HL-60 (cell line): ENCODE results near the gene KRTAP5-3.

Experiments used
- DNase-seq, 2 experiments: peaks; one replicate each; pipeline ENCODE4 v3.0.0-alpha.2; 2010 to 2020; ENCODE audit warnings: low read depth in 1 of 2, low spot score in 1 of 2
- H3K27ac ChIP-seq: fragments of 250-450 bp; sonication (Bioruptor Pico); replicated peaks from 2 replicates; pipeline ENCODE4 v1.5.1; 2020; ENCODE audit warnings: mild to moderate bottlenecking, moderate library complexity
- H3K27me3 ChIP-seq: fragments of 250-450 bp; sonication (Bioruptor Pico); 2 replicates; pipeline ENCODE4 v1.5.1; 2021; ENCODE audit warnings: mild to moderate bottlenecking, moderate library complexity; ENCODE audit not compliant: insufficient read depth, poor library complexity, severe bottlenecking
- H3K4me3 ChIP-seq: replicated peaks from 2 replicates; pipeline ENCODE4 v1.5.1; 2011; ENCODE audit warnings: mild to moderate bottlenecking, control low read depth, low read length; ENCODE audit not compliant: insufficient read depth
- GABPA ChIP-seq: IDR thresholded peaks from 2 replicates; pipeline ENCODE4 v1.6.1; 2012; ENCODE audit warnings: low read depth
- POLR2AphosphoS5 ChIP-seq: IDR thresholded peaks from 2 replicates; pipeline ENCODE4 v1.6.1; 2012; ENCODE audit warnings: low read depth
- SPI1 ChIP-seq: IDR thresholded peaks from 2 replicates; pipeline ENCODE4 v1.6.1; 2012; ENCODE audit warnings: low read depth, mild to moderate bottlenecking, borderline replicate concordance
- TF ChIP-seq, protein P1 (sequence below): IDR thresholded peaks from 2 replicates; pipeline ENCODE4 v1.6.1; 2012; ENCODE audit warnings: low read depth; ENCODE audit not compliant: insufficient replicate concordance
- TF ChIP-seq, protein P2 (sequence below): IDR thresholded peaks from one replicate; pipeline ENCODE4 v1.5.1; 2011; ENCODE audit warnings: low read length, control low read depth, inconsistent platforms; ENCODE audit not compliant: insufficient read depth

Gene KRTAP5-3

DNA sequence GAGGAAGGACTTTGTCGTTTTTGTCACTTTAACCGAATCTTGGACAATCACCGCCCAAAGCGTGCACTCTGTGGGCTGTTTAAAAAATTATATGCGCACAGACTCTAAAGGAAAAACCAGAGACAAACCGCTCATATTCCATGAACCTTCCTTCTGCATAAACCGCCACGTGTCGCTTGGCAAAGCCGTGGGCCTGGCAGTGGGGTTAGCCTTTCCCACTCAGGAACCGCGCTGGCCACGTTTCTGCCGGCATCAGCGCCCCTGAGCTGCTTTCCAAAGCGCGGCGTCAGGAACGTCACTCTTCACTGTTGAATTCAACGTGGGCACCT, 44.1 kb upstream of the KRTAP5-3 start:
- no peak for DNase-seq
- H3K27me3 ChIP-seq, result peaks cover 27% of the 10 kb centered on the region
- no peak for TF ChIP-seq GABPA
- TF ChIP-seq SPI1, result no peak
- TF ChIP-seq, protein P1, sequence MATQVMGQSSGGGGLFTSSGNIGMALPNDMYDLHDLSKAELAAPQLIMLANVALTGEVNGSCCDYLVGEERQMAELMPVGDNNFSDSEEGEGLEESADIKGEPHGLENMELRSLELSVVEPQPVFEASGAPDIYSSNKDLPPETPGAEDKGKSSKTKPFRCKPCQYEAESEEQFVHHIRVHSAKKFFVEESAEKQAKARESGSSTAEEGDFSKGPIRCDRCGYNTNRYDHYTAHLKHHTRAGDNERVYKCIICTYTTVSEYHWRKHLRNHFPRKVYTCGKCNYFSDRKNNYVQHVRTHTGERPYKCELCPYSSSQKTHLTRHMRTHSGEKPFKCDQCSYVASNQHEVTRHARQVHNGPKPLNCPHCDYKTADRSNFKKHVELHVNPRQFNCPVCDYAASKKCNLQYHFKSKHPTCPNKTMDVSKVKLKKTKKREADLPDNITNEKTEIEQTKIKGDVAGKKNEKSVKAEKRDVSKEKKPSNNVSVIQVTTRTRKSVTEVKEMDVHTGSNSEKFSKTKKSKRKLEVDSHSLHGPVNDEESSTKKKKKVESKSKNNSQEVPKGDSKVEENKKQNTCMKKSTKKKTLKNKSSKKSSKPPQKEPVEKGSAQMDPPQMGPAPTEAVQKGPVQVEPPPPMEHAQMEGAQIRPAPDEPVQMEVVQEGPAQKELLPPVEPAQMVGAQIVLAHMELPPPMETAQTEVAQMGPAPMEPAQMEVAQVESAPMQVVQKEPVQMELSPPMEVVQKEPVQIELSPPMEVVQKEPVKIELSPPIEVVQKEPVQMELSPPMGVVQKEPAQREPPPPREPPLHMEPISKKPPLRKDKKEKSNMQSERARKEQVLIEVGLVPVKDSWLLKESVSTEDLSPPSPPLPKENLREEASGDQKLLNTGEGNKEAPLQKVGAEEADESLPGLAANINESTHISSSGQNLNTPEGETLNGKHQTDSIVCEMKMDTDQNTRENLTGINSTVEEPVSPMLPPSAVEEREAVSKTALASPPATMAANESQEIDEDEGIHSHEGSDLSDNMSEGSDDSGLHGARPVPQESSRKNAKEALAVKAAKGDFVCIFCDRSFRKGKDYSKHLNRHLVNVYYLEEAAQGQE, result no peak
- TF ChIP-seq, protein P2, sequence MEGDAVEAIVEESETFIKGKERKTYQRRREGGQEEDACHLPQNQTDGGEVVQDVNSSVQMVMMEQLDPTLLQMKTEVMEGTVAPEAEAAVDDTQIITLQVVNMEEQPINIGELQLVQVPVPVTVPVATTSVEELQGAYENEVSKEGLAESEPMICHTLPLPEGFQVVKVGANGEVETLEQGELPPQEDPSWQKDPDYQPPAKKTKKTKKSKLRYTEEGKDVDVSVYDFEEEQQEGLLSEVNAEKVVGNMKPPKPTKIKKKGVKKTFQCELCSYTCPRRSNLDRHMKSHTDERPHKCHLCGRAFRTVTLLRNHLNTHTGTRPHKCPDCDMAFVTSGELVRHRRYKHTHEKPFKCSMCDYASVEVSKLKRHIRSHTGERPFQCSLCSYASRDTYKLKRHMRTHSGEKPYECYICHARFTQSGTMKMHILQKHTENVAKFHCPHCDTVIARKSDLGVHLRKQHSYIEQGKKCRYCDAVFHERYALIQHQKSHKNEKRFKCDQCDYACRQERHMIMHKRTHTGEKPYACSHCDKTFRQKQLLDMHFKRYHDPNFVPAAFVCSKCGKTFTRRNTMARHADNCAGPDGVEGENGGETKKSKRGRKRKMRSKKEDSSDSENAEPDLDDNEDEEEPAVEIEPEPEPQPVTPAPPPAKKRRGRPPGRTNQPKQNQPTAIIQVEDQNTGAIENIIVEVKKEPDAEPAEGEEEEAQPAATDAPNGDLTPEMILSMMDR, result no peak
- no peak for TF ChIP-seq POLR2AphosphoS5

DNA sequence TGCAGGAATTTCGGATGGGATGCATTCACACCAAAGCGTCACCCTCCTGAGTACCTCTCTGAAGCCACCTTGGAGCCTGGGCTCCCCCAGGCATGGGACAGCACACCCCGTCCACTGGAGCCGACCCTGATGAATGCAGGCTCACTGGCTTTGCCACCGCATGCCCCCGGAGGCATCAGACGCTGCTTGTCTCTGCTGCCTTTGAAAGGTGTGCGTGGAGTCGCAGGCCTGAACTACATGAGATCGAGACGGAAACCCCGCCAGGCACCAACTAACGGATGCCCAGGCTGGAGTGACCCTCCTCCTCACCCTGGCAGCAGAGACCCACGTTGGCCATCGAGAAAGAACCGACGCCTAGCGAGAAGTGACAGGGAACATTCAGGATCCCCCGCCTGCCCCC, 43.8 kb upstream of the KRTAP5-3 start:
- no peak for DNase-seq
- Histone ChIP-seq H3K27ac (no peak overlapping the region), H3K27me3 (peaks cover 27% of the 10 kb centered on the region), H3K4me3 (no peak overlapping the region)
- TF ChIP-seq SPI1 (no peak), POLR2AphosphoS5 (no peak), GABPA (no peak)
- TF ChIP-seq, protein P1, result no peak
- TF ChIP-seq, protein P2, result no peak

More for the DNA sequence above, 44.1 kb upstream of the KRTAP5-3 start:
- no peak overlapping the region for H3K4me3 ChIP-seq
- H3K27ac ChIP-seq, result no peak overlapping the region

DNA sequence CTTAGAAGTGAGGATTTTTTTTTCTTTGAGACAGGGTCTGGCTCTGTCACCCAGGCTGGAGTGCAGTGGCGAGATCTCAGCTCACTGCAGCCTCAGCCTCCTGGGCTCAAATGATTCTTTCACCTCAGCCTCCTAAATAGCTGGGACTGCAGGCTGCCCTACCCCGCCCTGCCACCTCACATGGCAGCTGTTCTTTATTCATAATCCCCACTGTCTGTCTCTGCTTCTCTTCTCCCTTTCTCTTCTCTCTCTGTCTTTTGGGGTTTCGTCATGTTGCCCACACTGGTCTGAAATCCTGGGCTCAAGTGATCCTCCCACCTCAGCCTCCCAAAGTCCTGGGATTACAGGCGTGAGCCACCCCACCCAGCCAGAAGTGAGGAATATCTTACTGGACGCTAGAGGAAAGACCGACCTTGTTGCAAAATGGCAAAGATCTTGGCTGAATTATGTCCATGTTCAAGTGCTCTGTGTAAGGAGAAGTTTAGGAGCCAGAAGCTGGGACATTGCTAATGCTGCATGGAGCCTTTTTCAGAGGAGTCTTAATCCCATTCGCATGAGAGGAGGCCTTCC, 43.2 kb upstream of the KRTAP5-3 start:
- no peak for DNase-seq
- TF ChIP-seq POLR2AphosphoS5 (no peak), GABPA (no peak), SPI1 (no peak)
- TF ChIP-seq, protein P2, result no peak
- TF ChIP-seq, protein P1, result no peak
- Histone ChIP-seq H3K4me3 (no peak overlapping the region), H3K27me3 (peaks cover 27% of the 10 kb centered on the region), H3K27ac (no peak overlapping the region)
